SJCRH30 (cell line): Measurements from ENCODE around the gene EFCAB13. TPM values are rescaled to one million over a fixed set of nuclear protein-coding genes. Genes with fewer than 3 reads are reported as not detected.
A peak's percentile ranks its signal among the peaks of the same experiment; 100 is the strongest.
"Not testable (repeated sequence)": the region's sequence is repeated elsewhere in the genome, so short reads cannot be mapped to it uniquely, and the experiment has no call there.

ENCODE experiments used
- DNase-seq, 2 experiments: peaks; one replicate each; pipeline ENCODE4 v3.0.0-alpha.2; 2015 to 2020
- H3K27ac ChIP-seq: fragments of 250-450 bp; sonication (Bioruptor Pico); 2 replicates; pipeline ENCODE4 v1.5.1; 2020; ENCODE audit warnings: mild to moderate bottlenecking, moderate library complexity
- H3K27me3 ChIP-seq: fragments of 250-450 bp; sonication (Bioruptor Pico); 2 replicates; pipeline ENCODE4 v1.5.1; 2020; ENCODE audit warnings: mild to moderate bottlenecking, moderate library complexity
- H3K36me3 ChIP-seq: fragments of 250-450 bp; sonication (Bioruptor Pico); 2 replicates; pipeline ENCODE4 v1.5.1; 2020; ENCODE audit warnings: mild to moderate bottlenecking, moderate library complexity
- H3K4me1 ChIP-seq: fragments of 250-450 bp; sonication (Bioruptor Pico); 2 replicates; pipeline ENCODE4 v1.5.1; 2020; ENCODE audit warnings: mild to moderate bottlenecking, moderate library complexity
- H3K4me3 ChIP-seq: fragments of 250-450 bp; sonication (Bioruptor Pico); 2 replicates; pipeline ENCODE4 v1.5.1; 2020; ENCODE audit warnings: mild to moderate bottlenecking, moderate library complexity
- H3K9me3 ChIP-seq: fragments of 250-450 bp; sonication (Bioruptor Pico); replicated peaks from 2 replicates; pipeline ENCODE4 v1.5.1; 2020; ENCODE audit warnings: mild to moderate bottlenecking, moderate library complexity
- total RNA-seq: library from RNA; depleted of rRNA; stranded (reverse); fragments of >200 nt; shearing (Covaris generic); gene quantifications from 2 replicates; pipeline ENCODE4 v1.2.3, GENCODE V29; 2014

EFCAB13 gene
- total RNA-seq, 1 experiment from 2014 or later: 7.0 TPM

GRCh38 chr17:47325176-47325575 is 1.4 kb downstream of the EFCAB13 start:
- Histone ChIP-seq H3K36me3 (no peaks in the 10 kb centered on the region), H3K4me3 (no peak overlapping the region), H3K27ac (no peak overlapping the region), H3K9me3 (peaks cover 4% of the 10 kb centered on the region; the same call in 1 of the 2 replicates), H3K27me3 (no peaks in the 10 kb centered on the region), H3K4me1 (no peaks in the 10 kb centered on the region)
- no peak for DNase-seq

- no peak overlapping the region for H3K4me3 ChIP-seq
- DNase-seq: no peak
- H3K27me3 ChIP-seq: no peaks in the 10 kb centered on the region
- no peak overlapping the region for H3K27ac ChIP-seq
- no peaks in the 10 kb centered on the region; the same call in 1 of the 2 replicates for H3K36me3 ChIP-seq
- H3K4me1 ChIP-seq: 0 out of 2 replicates have a peak, but pooled peaks cover 2% of the 10 kb centered on the region
- H3K9me3 ChIP-seq: no peaks in the 10 kb centered on the region
Observed at GRCh38 chr17:47330548-47330947, 6.8 kb downstream of the EFCAB13 start.

GRCh38 chr17:47332287-47332686 is 8.5 kb downstream of the EFCAB13 start:
- H3K27ac ChIP-seq: no peak overlapping the region
- DNase-seq: no peak
- H3K4me1 ChIP-seq: 0 out of 2 replicates have a peak, but pooled peaks cover 2% of the 10 kb centered on the region
- H3K9me3 ChIP-seq: no peaks in the 10 kb centered on the region
- no peaks in the 10 kb centered on the region for H3K27me3 ChIP-seq
- no peaks in the 10 kb centered on the region; the same call in 1 of the 2 replicates for H3K36me3 ChIP-seq
- no peak overlapping the region for H3K4me3 ChIP-seq

GRCh38 chr17:47335101-47335936 is 11.6 kb downstream of the EFCAB13 start:
- 0 out of 2 replicates have a peak, but pooled peaks cover 2% of the 10 kb centered on the region for H3K4me1 ChIP-seq
- no peak overlapping the region for H3K4me3 ChIP-seq
- no peaks in the 10 kb centered on the region; the same call in 1 of the 2 replicates for H3K36me3 ChIP-seq
- H3K9me3 ChIP-seq: no peaks in the 10 kb centered on the region
- no peak overlapping the region for H3K27ac ChIP-seq
- no peaks in the 10 kb centered on the region for H3K27me3 ChIP-seq
- DNase-seq: no peak

- DNase-seq: no peak
- Histone ChIP-seq H3K27ac (no peak overlapping the region), H3K9me3 (no peaks in the 10 kb centered on the region), H3K4me3 (no peak overlapping the region), H3K27me3 (no peaks in the 10 kb centered on the region), H3K4me1 (0 out of 2 replicates have a peak, but pooled peaks cover 2% of the 10 kb centered on the region), H3K36me3 (no peaks in the 10 kb centered on the region; the same call in 1 of the 2 replicates)
Observed at GRCh38 chr17:47338026-47338425, 14.3 kb downstream of the EFCAB13 start.

GRCh38 chr17:47352848-47353247 is 29.1 kb downstream of the EFCAB13 start:
- DNase-seq: no peak
- H3K4me1 ChIP-seq: no peaks in the 10 kb centered on the region
- H3K9me3 ChIP-seq: no peaks in the 10 kb centered on the region
- no peaks in the 10 kb centered on the region for H3K36me3 ChIP-seq
- H3K27me3 ChIP-seq: no peaks in the 10 kb centered on the region
- no peak overlapping the region for H3K27ac ChIP-seq
- H3K4me3 ChIP-seq: no peak overlapping the region

- no peaks in the 10 kb centered on the region for H3K27me3 ChIP-seq
- DNase-seq: no peak
- H3K36me3 ChIP-seq: no peaks in the 10 kb centered on the region
- H3K9me3 ChIP-seq: no peaks in the 10 kb centered on the region
- H3K4me1 ChIP-seq: no peaks in the 10 kb centered on the region
- no peak overlapping the region for H3K4me3 ChIP-seq
- no peak overlapping the region for H3K27ac ChIP-seq
Observed at GRCh38 chr17:47358652-47359051, 34.9 kb downstream of the EFCAB13 start.

GRCh38 chr17:47363171-47363570 is 39.4 kb downstream of the EFCAB13 start:
- no peak overlapping the region for H3K4me3 ChIP-seq
- no peak for DNase-seq

GRCh38 chr17:47367257-47367656 is 43.5 kb downstream of the EFCAB13 start:
- DNase-seq: no peak
- Histone ChIP-seq H3K27me3 (no peaks in the 10 kb centered on the region), H3K36me3 (no peaks in the 10 kb centered on the region), H3K4me3 (no peak overlapping the region), H3K9me3 (no peaks in the 10 kb centered on the region), H3K4me1 (no peaks in the 10 kb centered on the region), H3K27ac (no peak overlapping the region)

More at GRCh38 chr17:47363171-47363570, 39.4 kb downstream of the EFCAB13 start:
- H3K27me3 ChIP-seq: no peaks in the 10 kb centered on the region
- H3K9me3 ChIP-seq: no peaks in the 10 kb centered on the region
- H3K27ac ChIP-seq: no peak overlapping the region
- H3K4me1 ChIP-seq: no peaks in the 10 kb centered on the region
- no peaks in the 10 kb centered on the region for H3K36me3 ChIP-seq

GRCh38 chr17:47368262-47368661 is 44.5 kb downstream of the EFCAB13 start:
- Histone ChIP-seq H3K9me3 (0 out of 2 replicates have a peak, but pooled peaks cover 4% of the 10 kb centered on the region), H3K27ac (no peak overlapping the region), H3K27me3 (no peaks in the 10 kb centered on the region), H3K36me3 (no peaks in the 10 kb centered on the region), H3K4me1 (no peaks in the 10 kb centered on the region), H3K4me3 (no peak overlapping the region)
- DNase-seq: peak in 1 of 2 experiments; percentile 26

- H3K9me3 ChIP-seq, H3K27me3 ChIP-seq, H3K4me1 ChIP-seq, DNase-seq, H3K27ac ChIP-seq, H3K4me3 ChIP-seq, H3K36me3 ChIP-seq: not testable (repeated sequence)
Observed at GRCh38 chr17:47370899-47371298, 47.1 kb downstream of the EFCAB13 start.

- no peaks in the 10 kb centered on the region for H3K36me3 ChIP-seq
- H3K27ac ChIP-seq: no peak overlapping the region
- H3K4me1 ChIP-seq: no peaks in the 10 kb centered on the region
- no peak for DNase-seq
- no peak overlapping the region for H3K4me3 ChIP-seq
- no peaks in the 10 kb centered on the region for H3K27me3 ChIP-seq
- 0 out of 2 replicates have a peak, but pooled peaks cover 4% of the 10 kb centered on the region for H3K9me3 ChIP-seq
Observed at GRCh38 chr17:47373002-47373401, 49.2 kb downstream of the EFCAB13 start.

- 0 out of 2 replicates have a peak, but pooled peaks cover 4% of the 10 kb centered on the region for H3K9me3 ChIP-seq
- H3K36me3 ChIP-seq: no peaks in the 10 kb centered on the region
- no peaks in the 10 kb centered on the region for H3K4me1 ChIP-seq
- no peak for DNase-seq
- no peak overlapping the region for H3K4me3 ChIP-seq
- H3K27ac ChIP-seq: no peak overlapping the region
- H3K27me3 ChIP-seq: no peaks in the 10 kb centered on the region
Observed at GRCh38 chr17:47376247-47376646, 52.5 kb downstream of the EFCAB13 start.

- H3K4me3 ChIP-seq: no peak overlapping the region
- no peaks in the 10 kb centered on the region for H3K27me3 ChIP-seq
- no peaks in the 10 kb centered on the region for H3K9me3 ChIP-seq
- no peaks in the 10 kb centered on the region for H3K4me1 ChIP-seq
- 0 out of 2 replicates have a peak, but pooled peaks cover 3% of the 10 kb centered on the region for H3K36me3 ChIP-seq
- no peak for DNase-seq
- no peak overlapping the region for H3K27ac ChIP-seq
Observed at GRCh38 chr17:47388825-47389224, 65.1 kb downstream of the EFCAB13 start.

GRCh38 chr17:47397532-47398128 is 73.9 kb downstream of the EFCAB13 start:
- DNase-seq, H3K27me3 ChIP-seq, H3K9me3 ChIP-seq, H3K4me3 ChIP-seq, H3K4me1 ChIP-seq, H3K36me3 ChIP-seq, H3K27ac ChIP-seq: not testable (repeated sequence)
